Kidney capillary endothelial cell (primary cell): Measurements from ENCODE around the gene ATP2C2.
"Not testable (repeated sequence)": the region's sequence is repeated elsewhere in the genome, so short reads cannot be mapped to it uniquely, and the experiment has no call there.

Source experiments
- DNase-seq: peaks from one replicate; pipeline ENCODE4 v3.0.0-alpha.2; 2018; ENCODE audit warnings: low spot score

Gene ATP2C2

GRCh38 chr16:84341528-84342295 lies 26.6 kb upstream of the ATP2C2 start:
- no peak for DNase-seq

DNA sequence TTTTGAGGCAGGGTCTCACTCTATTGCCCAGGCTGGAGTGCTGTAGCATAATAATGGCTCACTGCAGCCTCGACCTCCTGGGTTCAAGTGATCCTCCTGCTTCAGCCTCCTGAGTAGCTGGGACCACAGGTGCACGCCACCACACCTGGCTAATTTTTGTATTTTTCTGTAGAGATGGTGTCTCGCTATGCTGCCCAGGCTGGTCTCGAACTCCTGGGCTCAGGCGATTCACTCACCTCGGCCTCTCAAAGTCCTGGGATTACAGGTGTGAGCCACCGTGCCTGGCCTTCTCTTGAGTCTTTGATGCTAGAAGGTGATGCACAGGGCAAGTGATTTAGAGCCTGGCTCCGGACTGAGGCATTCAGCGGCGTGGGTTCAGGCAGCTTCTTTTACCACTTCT lies 24.5 kb upstream of the ATP2C2 start:
- DNase-seq: not testable (repeated sequence)

- no peak for DNase-seq
Observed at GRCh38 chr16:84344781-84345180, 23.6 kb upstream of the ATP2C2 start.

- no peak for DNase-seq
Observed at GRCh38 chr16:84347161-84347560, 21.2 kb upstream of the ATP2C2 start.

- DNase-seq: no peak
Observed at GRCh38 chr16:84348386-84348888, 19.9 kb upstream of the ATP2C2 start.

- DNase-seq: no peak
Observed at GRCh38 chr16:84349862-84350684, 18.3 kb upstream of the ATP2C2 start.

DNA sequence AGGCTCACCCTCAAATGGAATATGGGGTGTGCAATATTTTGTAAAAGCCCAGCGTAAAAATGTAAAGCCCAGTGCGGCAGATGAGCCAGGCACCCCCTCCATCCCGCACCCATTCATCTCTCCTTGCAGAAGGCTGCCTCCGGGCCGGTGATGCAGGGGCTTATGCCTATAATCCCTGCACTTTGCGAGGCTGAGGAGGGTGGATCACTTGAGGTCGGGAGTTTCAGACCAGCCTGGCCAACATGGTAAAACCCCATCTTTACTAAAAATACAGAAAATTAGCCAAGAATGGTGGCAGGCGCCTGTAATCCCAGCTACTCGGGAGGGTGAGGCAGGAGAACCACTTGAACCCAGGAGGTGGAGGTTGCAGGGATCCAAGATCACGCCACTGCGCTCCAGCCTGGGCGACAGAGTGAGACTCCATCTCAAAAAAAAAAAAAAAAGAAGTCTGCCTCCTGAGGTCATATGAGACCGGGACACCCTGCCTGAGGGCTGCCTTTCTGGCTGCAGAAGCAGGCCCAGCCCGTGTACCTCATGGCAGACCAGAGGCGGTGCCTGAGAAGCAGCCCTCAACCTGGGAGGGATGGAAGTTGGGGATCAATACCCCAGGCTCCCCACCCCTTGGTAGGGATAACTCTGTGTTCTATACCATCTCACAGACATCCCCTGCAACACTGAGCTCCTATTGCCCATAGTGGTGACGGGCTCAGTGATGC lies 17.5 kb upstream of the ATP2C2 start:
- no peak for DNase-seq

- DNase-seq: no peak
Observed at GRCh38 chr16:84351630-84352029, 16.7 kb upstream of the ATP2C2 start.

- DNase-seq: no peak
Observed at GRCh38 chr16:84354306-84354705, 14.0 kb upstream of the ATP2C2 start.

- no peak for DNase-seq
Observed at GRCh38 chr16:84355149-84355548, 13.2 kb upstream of the ATP2C2 start.

- DNase-seq: no peak
Observed at GRCh38 chr16:84356176-84356575, 12.2 kb upstream of the ATP2C2 start.

GRCh38 chr16:84356591-84357116 lies 11.7 kb upstream of the ATP2C2 start:
- no peak for DNase-seq

DNA sequence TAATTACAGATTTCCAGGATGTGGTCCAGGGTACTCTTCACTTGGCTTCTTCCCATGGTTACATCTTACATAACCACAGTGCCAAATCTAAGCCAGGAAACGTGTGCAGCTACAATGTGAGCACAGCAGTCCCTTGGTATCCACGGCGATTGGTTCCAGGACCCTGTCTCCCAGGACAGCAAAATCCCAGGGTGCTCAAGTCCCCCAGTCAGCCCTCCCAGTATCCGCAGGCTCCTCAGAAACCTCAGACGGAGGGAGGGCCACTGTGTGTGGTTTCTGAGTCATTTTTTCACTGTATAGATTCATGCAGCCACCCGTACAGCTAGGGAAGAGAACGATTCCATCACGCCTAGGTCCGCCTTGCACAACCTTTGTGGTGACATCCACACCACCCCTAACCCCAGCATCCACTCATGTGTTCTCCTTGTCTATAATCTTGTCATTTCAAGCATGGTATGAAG lies 11.1 kb upstream of the ATP2C2 start:
- DNase-seq: no peak

DNA sequence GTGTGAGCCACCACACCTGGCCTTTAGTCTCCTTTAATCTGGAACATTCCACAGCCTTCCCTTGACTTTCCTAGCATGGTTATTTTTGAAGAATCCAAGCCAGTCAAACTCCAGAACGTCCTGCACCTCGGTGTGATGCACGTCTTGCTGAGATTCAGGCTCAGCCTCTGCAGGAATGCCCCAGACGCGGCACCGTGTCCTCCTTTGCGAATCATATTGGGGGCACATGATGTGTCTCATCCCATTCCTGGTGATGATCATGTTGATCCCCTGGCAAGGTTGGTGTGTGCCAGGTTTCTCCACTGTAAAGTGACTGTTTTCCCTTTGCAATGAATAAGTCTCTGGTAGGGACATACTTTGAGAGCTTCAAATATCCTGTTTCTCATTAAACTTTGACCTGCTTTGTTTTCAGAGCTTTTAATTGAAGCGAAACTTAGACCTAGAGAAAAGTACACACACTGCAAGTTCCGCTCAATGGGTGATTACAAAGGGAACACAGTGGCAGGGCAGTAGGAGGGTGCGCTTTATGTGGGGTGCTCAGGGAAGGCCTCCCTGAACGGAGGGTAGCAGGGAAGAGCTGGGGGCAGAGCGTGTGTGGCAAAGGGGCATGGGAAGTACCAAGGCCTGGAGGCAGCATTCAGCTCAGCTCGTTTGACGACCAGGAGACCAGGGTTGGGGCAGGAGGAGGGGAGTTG lies 9.6 kb upstream of the ATP2C2 start:
- DNase-seq: no peak

DNA sequence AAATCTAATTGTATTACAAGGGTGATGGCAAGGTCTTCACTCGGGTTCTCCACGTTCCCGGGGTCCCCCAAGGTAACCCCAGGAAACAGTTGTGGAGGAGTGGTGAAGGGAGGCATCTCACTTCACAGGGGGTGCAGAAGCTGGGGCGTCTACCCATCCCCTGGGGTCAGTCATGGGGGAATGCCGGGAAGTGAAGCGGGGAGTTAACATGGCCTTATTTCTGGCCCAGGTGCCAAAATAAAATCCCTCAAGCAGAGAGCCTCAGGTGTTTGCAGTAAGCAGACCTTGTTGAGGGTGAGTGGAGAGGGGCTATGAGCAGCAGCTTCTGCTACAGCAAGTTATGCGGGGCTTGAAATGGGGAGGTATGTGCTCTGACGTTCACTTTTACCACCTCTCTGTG lies 9.0 kb upstream of the ATP2C2 start:
- DNase-seq: no peak

DNA sequence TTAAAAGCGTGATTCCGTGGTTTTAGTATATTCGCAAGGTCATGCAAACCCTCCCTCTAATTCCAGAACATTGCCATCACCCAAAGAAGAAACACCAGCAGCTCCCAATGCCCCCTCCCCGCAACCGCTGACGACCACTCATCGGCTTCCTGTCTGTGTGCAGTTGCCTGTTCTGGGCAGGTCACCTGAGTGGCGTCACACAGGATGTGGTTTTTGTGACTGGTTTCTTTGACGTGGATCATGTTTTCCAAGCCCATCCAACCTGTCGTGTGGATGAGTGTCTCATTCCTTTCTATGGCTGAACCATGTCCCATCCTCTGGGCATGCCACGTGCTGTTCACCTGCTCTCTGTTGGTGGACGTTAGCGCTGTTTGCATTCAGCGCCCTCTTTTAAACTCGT lies 8.2 kb upstream of the ATP2C2 start:
- DNase-seq: no peak

DNA sequence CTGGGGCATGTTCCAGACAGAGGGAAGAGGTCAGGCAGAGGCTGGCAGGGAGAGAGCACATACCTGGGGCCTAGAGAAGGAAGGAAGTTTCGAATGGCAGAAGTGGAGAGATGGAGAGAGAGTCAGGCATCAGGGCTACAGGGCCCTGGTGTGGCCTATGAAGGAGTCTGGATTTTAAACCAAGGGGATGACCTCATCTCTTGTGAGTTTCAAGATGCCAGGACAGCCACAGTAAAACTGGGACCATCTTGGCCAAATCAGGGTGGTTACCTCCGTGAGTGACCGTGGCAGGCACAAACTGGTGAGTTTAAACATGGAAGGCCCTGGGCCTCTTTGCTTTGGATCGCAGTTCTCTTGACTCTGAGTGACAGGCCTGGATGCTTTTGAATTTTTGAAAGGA lies 7.6 kb upstream of the ATP2C2 start:
- no peak for DNase-seq

DNA sequence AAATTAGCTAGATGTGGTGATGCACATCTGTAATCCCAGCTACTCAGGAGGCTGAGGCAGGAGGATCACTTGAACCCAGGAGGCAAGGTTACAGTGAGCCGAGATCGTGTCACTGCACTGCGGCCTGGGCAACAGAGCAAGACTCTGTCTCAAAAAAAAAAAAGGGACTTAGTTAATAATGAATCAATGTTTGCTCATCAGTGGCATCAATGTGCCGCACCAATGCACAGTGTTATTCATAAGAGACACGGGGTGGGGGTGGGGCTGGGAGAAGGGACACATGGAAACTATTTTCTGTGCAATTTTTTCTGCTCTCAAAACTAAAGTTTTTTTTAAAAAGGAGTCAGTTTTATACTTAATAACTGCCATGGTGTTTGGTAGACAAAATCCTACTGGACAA lies 6.8 kb upstream of the ATP2C2 start:
- no peak for DNase-seq

DNA sequence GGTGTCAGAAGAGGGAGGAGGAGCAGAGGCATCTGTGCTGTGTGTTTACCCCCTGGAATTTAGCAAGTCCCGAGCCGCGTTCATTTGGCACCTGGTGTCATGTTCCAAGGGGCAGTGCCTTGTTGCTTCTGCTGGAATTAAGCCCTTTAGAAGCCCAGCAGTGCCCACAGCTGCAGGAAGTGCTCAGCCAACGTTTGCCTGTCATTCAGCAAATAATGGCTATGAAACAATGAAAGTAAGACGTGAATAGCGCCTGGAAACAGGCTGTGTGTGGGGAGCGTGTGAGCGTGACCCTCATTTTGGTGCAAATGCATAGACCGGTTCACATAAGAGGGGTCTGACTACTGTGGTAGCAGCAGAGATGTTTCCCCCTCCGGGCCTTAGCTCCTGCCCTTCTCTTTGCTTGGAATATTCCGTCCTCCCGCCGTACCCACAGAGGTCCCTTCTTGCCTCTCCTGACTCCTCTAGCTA lies 5.8 kb upstream of the ATP2C2 start:
- DNase-seq: no peak

DNA sequence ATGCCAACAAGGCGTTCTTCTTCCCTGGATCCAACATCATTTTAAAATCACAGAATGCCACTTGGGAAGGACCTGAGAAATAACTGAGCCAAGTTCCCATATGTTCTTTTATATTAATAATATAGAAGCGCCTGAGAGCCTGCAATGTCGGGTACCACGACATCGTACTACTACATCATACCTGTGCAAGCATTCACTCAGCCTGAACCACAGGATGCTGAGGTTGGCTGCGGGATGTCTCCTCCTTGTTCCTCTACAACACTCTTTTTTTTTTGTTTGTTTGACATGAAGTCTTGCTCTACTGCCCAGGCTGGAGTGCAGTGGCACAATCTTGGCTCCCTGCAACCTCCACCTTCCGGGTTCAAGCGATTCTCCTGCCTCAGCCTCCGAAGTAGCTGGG lies 2.1 kb upstream of the ATP2C2 start:
- no peak for DNase-seq

DNA sequence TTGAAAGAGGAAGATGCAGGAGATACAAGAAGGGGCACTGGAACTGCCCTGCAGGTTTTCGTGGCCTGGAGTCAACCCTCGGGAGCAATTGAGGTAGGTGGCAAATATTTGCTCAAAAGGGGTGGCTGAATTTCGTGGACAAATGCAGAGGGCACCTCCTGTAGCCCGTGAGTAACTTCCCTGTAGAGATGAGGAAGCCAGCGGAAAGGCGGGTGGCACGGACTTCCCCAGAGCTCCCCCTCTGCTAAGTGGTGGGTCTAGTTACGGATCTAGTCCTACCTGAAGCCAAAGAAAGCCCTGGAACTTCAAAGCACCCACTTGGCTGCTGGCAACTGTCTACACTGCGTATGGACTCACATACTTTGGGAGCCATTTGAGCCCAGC lies 1.0 kb upstream of the ATP2C2 start:
- no peak for DNase-seq
